ENCODE data around the gene WSCD2. TPM values are rescaled to one million over a fixed set of nuclear protein-coding genes. Genes with fewer than 3 reads are reported as not detected.

Gene WSCD2
- total and polyA plus RNA-seq, 2 donors (not counting 3 experiments of a cell fraction or from before 2014, with no cell fraction given): not detected

GRCh38 chr12:108126212-108126611 lies 2.9 kb upstream of the WSCD2 start:
- no peaks in the 10 kb centered on the region for H3K9me3 ChIP-seq (replicated peaks; ENCODE audit: control insufficient read depth, insufficient read depth, low read length)
- no peak overlapping the region for H2AFZ ChIP-seq (ENCODE audit: low read depth, low read length)
- TF ChIP-seq FOS (IDR thresholded peaks at IDR 0.05; ENCODE audit: borderline replicate concordance, insufficient read depth, low read length): no peak
- TF ChIP-seq CTCF (IDR thresholded peaks at IDR 0.05; ENCODE audit: extremely low read depth in 1 of 2, insufficient read depth in 1 of 2, low read depth in 1 of 2, low read length in 2 of 2): no peak
- TF ChIP-seq MYC (IDR thresholded peaks at IDR 0.05; ENCODE audit: low read depth, low read length): no peak
- TF ChIP-seq EZH2 (IDR thresholded peaks at IDR 0.05; ENCODE audit: borderline replicate concordance, low read depth, low read length, severe bottlenecking): no peak
- TF ChIP-seq JUN (IDR thresholded peaks at IDR 0.05; ENCODE audit: borderline replicate concordance, insufficient read depth, insufficient read length, low read depth): no peak
- no peak for TF ChIP-seq POLR2AphosphoS5 (IDR thresholded peaks at IDR 0.05; ENCODE audit: insufficient read depth, low read depth, low read length)
- no peak for TF ChIP-seq GATA2 (IDR thresholded peaks at IDR 0.05; ENCODE audit: insufficient read depth, insufficient read length, low read depth, low read length)
- TF ChIP-seq, protein P1, sequence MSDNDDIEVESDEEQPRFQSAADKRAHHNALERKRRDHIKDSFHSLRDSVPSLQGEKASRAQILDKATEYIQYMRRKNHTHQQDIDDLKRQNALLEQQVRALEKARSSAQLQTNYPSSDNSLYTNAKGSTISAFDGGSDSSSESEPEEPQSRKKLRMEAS (IDR thresholded peaks at IDR 0.05; ENCODE audit: insufficient read depth, insufficient read length): no peak
- no peak for TF ChIP-seq POLR2A (IDR thresholded peaks at IDR 0.05; ENCODE audit: low read depth, low read length)
- no peak overlapping the region for H3K4me3 ChIP-seq (replicated peaks in 1 of 3; ENCODE audit: insufficient read depth in 1 of 3, low read depth in 1 of 3, low read length in 3 of 3)
- intact Hi-C loops (cut with micrococcal nuclease) (no loop called here), dilution Hi-C loops (cut with MboI; ENCODE audit: extremely low pct_ligation_motif_present, low sequenced_read_pairs) (no loop called here)
- H3K79me2 ChIP-seq (ENCODE audit: control insufficient read depth, insufficient read depth, low read length): no peaks in the 10 kb centered on the region
- FAIRE-seq (no peak), DNase-seq (ENCODE audit: low read depth, low spot score) (no peak)
- ChIA-PET CTCF (no interaction called here), POLR2A (no interaction called here)
- no peak overlapping the region for H3K9ac ChIP-seq (replicated peaks; ENCODE audit: extremely low read depth, insufficient read depth, low read length)
- H3K27me3 ChIP-seq (ENCODE audit: control insufficient read depth in 2 of 2, insufficient read depth in 2 of 2, low read length in 2 of 2): peaks cover 5 to 12% of the 10 kb centered on the region in 2 experiments
- BruUV-seq (replicated peaks): no TSS peak
- H3K9me1 ChIP-seq (replicated peaks; ENCODE audit: control insufficient read depth, extremely low read depth, insufficient read depth, low read length): no peaks in the 10 kb centered on the region
- H3K4me2 ChIP-seq (ENCODE audit: insufficient read depth, low read length): no peak overlapping the region
- H3K36me3 ChIP-seq (ENCODE audit: control insufficient read depth in 2 of 2, extremely low read depth in 1 of 2, insufficient read depth in 2 of 2, low read length in 2 of 2): no peaks in the 10 kb centered on the region
- no peaks in the 10 kb centered on the region for H4K20me1 ChIP-seq (replicated peaks; ENCODE audit: control insufficient read depth, extremely low read depth, insufficient read depth, low read length)
- H3K27ac ChIP-seq (ENCODE audit: insufficient read depth, low read depth, low read length): no peak overlapping the region
- no peaks in the 10 kb centered on the region for H3K4me1 ChIP-seq (ENCODE audit: control insufficient read depth, extremely low read depth, insufficient read depth, low read length)
